Adipocyte (in vitro differentiated cells): ENCODE results near the gene OPRM1.
"Not testable (repeated sequence)": the region's sequence is repeated elsewhere in the genome, so short reads cannot be mapped to it uniquely, and the experiment has no call there.

Experiments used
- DNase-seq: peaks from one replicate; pipeline ENCODE4 v3.0.0-alpha.2; 2015; ENCODE audit warnings: low read depth
- H3K27me3 ChIP-seq: replicated peaks from 2 replicates; pipeline ENCODE4 v1.7.0; 2013; ENCODE audit warnings: mild to moderate bottlenecking, low read length, moderate library complexity; ENCODE audit not compliant: control insufficient read depth, insufficient read depth
- H3K36me3 ChIP-seq: 2 replicates; pipeline ENCODE4 v1.7.0; 2013; ENCODE audit warnings: low read length, mild to moderate bottlenecking, moderate library complexity; ENCODE audit not compliant: control insufficient read depth, insufficient read depth, severe bottlenecking
- H3K4me1 ChIP-seq: 2 replicates; pipeline ENCODE4 v1.7.0; 2013; ENCODE audit warnings: mild to moderate bottlenecking, low read length, moderate library complexity; ENCODE audit not compliant: control insufficient read depth, insufficient read depth
- H3K4me3 ChIP-seq: 2 replicates; pipeline ENCODE4 v1.7.0; 2013; ENCODE audit warnings: mild to moderate bottlenecking, low read length, moderate library complexity
- H3K9ac ChIP-seq: 2 replicates; pipeline ENCODE4 v1.7.0; 2013; ENCODE audit warnings: mild to moderate bottlenecking, low read length, moderate library complexity
- H3K9me3 ChIP-seq: 2 replicates; pipeline ENCODE4 v1.7.0; 2013; ENCODE audit warnings: mild to moderate bottlenecking, low read length, moderate library complexity; ENCODE audit not compliant: control insufficient read depth

Gene OPRM1

DNA sequence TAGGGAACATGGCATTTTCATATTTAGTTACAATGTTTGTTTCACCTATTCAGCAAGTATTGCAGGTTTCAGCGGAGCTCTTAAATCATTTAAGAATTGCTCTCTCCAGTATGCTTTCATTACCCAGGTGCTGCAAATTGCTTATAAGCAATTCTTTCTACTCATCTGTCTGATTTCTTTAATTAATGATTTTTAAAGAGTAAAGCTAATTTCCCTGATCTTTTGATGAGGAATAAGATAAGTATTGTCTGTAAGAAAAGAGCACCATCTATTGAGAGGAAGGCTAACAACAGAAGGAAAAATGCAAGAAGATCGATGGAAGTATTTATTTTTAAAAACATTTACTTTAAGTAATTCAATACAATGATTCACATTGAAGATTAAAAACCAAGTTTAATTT, 2.0 kb downstream of the OPRM1 start:
- Histone ChIP-seq H3K9me3 (no peaks in the 10 kb centered on the region), H3K36me3 (no peaks in the 10 kb centered on the region), H3K4me1 (no peaks in the 10 kb centered on the region)

DNA sequence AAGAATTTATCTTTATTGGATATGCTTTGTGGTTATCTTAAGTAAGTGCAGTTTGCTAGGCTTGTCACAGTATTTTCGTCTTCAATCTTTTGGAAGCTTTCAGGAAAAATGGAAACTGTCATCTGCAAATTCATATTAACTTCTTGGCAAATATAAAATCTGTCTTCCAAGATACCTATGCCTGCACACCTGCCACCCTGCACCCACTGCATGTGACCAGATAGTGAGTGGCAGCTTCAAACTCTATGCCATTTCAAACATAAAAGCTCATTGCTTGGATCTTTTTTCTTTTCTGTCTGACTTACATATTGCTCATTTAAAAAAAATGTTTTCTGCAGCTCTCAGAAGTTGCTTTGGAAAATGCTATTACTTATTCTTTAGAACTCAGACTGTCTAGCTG, 14.1 kb downstream of the OPRM1 start:
- Histone ChIP-seq H3K9me3 (peaks cover 4% of the 10 kb centered on the region), H3K4me1 (no peaks in the 10 kb centered on the region), H3K4me3 (no peak overlapping the region), H3K9ac (no peak overlapping the region), H3K27me3 (no peaks in the 10 kb centered on the region), H3K36me3 (no peaks in the 10 kb centered on the region)
- no peak for DNase-seq

More for the DNA sequence above, 2.0 kb downstream of the OPRM1 start:
- no peak overlapping the region for H3K9ac ChIP-seq
- no peak overlapping the region for H3K4me3 ChIP-seq
- H3K27me3 ChIP-seq = peaks cover 17% of the 10 kb centered on the region
- no peak for DNase-seq

DNA sequence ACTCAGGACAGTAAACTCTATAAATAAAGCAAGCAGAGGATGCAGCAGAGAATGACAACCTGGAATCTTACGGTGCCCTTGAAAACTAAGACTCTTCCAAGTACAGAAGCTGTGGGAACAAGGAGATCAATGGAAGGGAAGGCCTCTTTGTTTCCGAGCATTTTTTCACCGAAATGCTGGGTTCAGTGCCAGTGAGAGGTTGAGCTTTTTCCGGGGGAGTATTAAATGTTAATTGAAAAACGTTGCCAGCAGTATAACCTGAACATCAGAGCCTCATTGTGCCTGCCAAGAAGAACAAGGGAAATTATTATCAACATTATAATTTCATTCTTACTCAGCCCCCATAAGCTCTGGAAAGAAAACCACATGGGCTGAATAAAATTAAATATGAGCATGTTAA, 17.5 kb downstream of the OPRM1 start:
- H3K27me3 ChIP-seq = no peaks in the 10 kb centered on the region

DNA sequence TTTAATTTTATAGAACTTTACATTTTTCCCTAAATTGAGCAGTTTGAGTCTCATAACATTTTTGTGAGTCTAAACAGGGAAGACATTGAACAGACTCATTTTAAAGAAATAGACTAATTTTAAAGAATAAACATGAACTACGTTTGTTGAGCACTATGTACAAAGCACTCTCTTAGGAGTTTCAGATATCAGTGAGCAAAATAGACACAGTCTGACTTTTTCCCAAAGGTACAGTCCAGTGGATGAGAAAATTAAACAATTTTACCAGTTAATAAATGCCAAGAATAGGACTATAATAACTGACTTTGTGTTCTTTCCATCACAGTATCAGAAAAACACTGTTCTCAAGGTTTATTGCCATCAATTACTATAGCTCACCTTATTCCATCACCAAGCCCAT, 18.1 kb downstream of the OPRM1 start:
- H3K9ac ChIP-seq = no peak overlapping the region
- no peaks in the 10 kb centered on the region for H3K4me1 ChIP-seq
- H3K27me3 ChIP-seq = no peaks in the 10 kb centered on the region
- H3K4me3 ChIP-seq = no peak overlapping the region
- no peaks in the 10 kb centered on the region for H3K36me3 ChIP-seq
- DNase-seq = no peak
- H3K9me3 ChIP-seq = peaks cover 4% of the 10 kb centered on the region

More for the DNA sequence above, 17.5 kb downstream of the OPRM1 start:
- no peak overlapping the region for H3K9ac ChIP-seq
- no peaks in the 10 kb centered on the region for H3K4me1 ChIP-seq
- no peaks in the 10 kb centered on the region for H3K36me3 ChIP-seq
- DNase-seq = no peak
- peaks cover 4% of the 10 kb centered on the region for H3K9me3 ChIP-seq
- no peak overlapping the region for H3K4me3 ChIP-seq

DNA sequence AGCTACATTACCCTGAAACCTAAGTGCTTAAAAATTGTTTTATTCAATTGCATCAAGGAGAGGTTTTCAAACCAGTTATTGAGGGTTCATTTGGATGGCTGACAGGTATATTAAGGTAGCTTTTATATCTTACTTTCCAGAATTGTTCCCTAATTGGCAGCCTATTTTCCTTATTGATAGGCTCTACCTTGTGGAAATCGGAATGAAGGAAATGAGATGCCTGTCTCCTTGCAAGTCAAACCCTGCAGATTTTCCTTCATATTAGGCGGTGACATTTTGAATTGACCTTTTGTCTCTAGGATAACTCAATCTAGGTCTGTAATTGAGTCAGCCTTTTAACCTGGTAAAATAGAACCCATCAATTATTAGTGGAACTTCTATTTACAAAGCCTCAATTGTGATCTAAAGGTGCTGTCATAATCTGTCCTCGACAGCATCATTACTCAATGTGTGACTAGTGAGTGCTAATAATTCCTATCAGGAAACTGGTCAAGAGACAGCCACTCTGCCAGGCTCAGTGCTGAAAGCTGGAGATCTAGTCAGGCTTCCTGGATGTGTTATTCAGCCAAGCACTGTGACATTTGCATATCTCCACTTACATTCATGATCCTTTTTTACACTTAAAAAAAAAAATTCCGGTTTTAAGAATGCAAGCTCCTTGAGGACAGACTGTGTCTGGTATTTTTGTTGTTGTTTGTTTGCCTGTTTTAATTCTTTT, 20.1 kb downstream of the OPRM1 start:
- Histone ChIP-seq H3K27me3 (no peaks in the 10 kb centered on the region), H3K36me3 (no peaks in the 10 kb centered on the region), H3K4me1 (no peaks in the 10 kb centered on the region), H3K9ac (no peak overlapping the region), H3K4me3 (no peak overlapping the region), H3K9me3 (peaks cover 4% of the 10 kb centered on the region)
- DNase-seq = no peak

DNA sequence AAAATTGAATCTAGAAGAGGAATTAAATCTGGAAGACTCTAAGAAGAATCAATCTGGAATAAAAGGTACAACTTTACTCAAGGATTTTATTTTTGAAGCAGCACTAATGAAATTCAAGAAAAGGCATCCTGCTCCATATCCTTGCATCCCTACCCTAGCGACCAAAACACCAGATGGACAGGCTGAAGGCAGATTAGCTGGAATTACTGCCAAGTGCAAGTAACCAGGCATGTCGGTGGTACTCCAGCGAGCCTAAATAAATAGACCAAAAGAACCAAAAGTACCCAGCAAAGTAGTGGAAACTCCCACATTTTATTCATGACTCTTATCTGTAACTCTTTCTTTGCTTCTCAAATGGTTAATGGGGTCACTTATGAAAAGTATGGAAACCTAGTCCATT, 21.0 kb downstream of the OPRM1 start:
- H3K27me3 ChIP-seq = no peaks in the 10 kb centered on the region
- peaks cover 11% of the 10 kb centered on the region for H3K9me3 ChIP-seq
- no peak for DNase-seq
- no peak overlapping the region for H3K4me3 ChIP-seq
- no peak overlapping the region for H3K9ac ChIP-seq
- no peaks in the 10 kb centered on the region for H3K36me3 ChIP-seq
- no peaks in the 10 kb centered on the region for H3K4me1 ChIP-seq

DNA sequence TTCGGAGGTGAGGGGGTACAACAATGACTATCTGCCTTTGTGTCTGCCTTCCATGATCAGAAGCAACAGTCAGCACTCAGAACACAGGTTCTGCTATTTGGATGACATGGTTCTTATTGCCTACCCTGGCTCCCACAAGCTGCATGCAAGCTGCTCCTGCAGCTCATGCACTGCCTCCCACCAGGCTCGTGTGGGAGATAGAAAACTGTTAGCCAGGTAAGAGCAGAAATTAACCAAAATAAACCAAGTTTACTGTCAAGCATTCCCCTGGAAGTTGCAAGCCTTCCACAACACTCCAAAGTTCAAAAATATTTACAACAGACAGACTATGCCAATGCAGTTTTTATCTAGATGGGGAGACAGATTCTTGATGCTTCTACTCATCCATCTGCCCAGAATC, 31.0 kb downstream of the OPRM1 start:
- no peak for DNase-seq

DNA sequence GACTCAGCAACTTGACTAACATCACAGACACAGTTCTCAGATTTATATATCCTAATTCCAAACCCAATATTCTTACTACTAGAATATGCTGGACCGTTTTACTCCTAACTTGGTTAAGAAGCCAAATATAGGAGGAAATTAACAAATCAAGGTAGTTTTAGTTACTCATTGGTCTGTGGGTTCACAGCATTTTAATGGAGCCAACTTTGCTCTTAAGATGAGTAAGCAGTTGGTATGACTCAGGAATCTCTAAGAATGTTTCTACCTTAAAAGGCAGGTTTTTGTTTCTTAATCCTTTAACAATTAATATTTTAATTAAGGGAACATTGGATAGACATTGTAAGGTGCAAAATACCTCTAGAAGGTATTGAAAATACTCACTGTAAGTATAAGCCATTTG, 31.6 kb downstream of the OPRM1 start:
- Histone ChIP-seq H3K4me1 (no peaks in the 10 kb centered on the region), H3K9ac (no peak overlapping the region), H3K36me3 (no peaks in the 10 kb centered on the region), H3K4me3 (no peak overlapping the region), H3K27me3 (no peaks in the 10 kb centered on the region), H3K9me3 (peaks cover 6% of the 10 kb centered on the region)
- no peak for DNase-seq

More for the DNA sequence above, 31.0 kb downstream of the OPRM1 start:
- peaks cover 6% of the 10 kb centered on the region for H3K9me3 ChIP-seq
- no peaks in the 10 kb centered on the region for H3K36me3 ChIP-seq
- no peak overlapping the region for H3K9ac ChIP-seq
- no peak overlapping the region for H3K4me3 ChIP-seq
- no peaks in the 10 kb centered on the region for H3K27me3 ChIP-seq
- H3K4me1 ChIP-seq = no peaks in the 10 kb centered on the region

DNA sequence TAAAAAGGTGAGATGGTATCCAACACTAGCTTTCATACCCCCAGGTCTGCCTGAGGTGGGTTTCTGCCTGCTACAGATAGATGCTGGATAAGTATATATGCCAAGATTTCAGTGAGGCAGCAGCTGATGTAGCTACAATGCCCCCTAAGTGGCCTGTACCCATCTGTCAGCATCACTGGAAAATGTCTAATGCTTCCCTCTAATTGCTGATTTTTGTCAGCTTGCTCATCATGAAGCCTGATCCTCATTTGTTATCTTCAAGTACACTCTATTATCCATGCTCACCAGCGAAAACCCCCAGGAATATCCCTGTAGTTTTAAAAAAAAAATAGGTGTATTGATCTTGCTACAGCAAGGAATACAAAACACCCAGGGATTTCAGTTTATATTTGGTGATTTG, 32.2 kb downstream of the OPRM1 start:
- no peak overlapping the region for H3K9ac ChIP-seq
- H3K27me3 ChIP-seq = no peaks in the 10 kb centered on the region
- H3K4me1 ChIP-seq = no peaks in the 10 kb centered on the region
- H3K4me3 ChIP-seq = no peak overlapping the region
- no peak for DNase-seq
- H3K36me3 ChIP-seq = no peaks in the 10 kb centered on the region
- H3K9me3 ChIP-seq = peaks cover 6% of the 10 kb centered on the region

DNA sequence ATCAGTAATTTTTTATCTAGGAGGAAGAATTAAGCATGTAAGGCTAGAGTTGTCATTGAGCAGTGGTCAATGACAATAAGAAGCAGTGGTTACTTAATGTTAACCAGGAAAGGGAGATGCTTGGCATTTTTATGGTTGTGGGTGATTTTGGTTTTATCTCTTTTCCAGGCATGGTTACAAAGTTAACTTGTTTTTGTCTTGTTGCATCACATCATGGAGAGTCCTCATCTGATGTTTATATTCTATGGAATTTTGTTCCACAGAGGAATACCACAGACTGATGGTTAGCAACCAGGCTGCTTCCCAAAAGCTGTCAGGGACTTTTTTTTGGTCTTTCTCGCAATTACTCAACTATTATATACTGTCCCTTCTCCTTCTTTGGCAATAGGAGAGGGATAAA, 32.7 kb downstream of the OPRM1 start:
- Histone ChIP-seq H3K27me3 (no peaks in the 10 kb centered on the region), H3K4me1 (no peaks in the 10 kb centered on the region), H3K36me3 (no peaks in the 10 kb centered on the region), H3K9ac (no peak overlapping the region), H3K4me3 (no peak overlapping the region), H3K9me3 (peaks cover 6% of the 10 kb centered on the region)
- no peak for DNase-seq

DNA sequence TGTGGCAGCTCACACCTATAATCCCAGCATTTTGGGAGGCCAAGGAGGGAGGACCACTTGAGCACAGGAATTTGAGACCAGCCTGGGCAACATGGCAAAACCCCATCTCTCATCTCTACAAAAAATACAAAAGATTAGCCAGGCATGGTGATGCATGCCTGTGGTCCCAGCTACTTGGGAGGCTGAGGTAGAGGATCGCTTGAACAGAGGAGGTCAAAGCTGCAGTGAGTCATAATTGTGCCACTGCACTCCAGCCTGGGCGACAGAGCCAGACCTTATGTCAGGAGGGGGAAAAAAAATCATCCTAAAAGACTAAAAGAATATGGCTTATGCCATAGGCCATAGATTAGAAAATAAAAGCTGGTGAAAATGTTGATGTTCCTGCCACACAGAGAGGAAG, 39.6 kb downstream of the OPRM1 start:
- DNase-seq, H3K9me3 ChIP-seq, H3K4me3 ChIP-seq: not testable (repeated sequence)

More for the DNA sequence above, 39.6 kb downstream of the OPRM1 start:
- not testable (repeated sequence) for H3K4me1 ChIP-seq, H3K36me3 ChIP-seq, H3K27me3 ChIP-seq, H3K9ac ChIP-seq
